H1 (cell line): ENCODE measurements around the gene SCAMP3. TPM values are rescaled to one million over a fixed set of nuclear protein-coding genes. Genes with fewer than 3 reads are reported as not detected.

Source experiments
- CTCF ChIA-PET: fragments of 300-600 bp; sonication (Branson Sonifier 250); formaldehyde crosslinking; loops from one replicate; lab custom pipeline; 2021; ENCODE audit not compliant: partially characterized antibody; lab: Charles Lee
- POLR2A ChIA-PET: fragments of 300-600 bp; sonication (Branson Sonifier 250); formaldehyde crosslinking; loops from one replicate; lab custom pipeline; 2021; ENCODE audit warnings: inconsistent platforms; ENCODE audit not compliant: partially characterized antibody; lab: Charles Lee
- DNase-seq, 2 experiments: peaks; one replicate each; pipeline versions ENCODE4 v3.0.0 to v3.0.0-alpha.2; 2010 to 2022; ENCODE audit warnings: low spot score in 2 of 2, low read depth in 1 of 2, mixed read lengths in 1 of 2
- FAIRE-seq: peaks from 2 replicates; lab custom pipeline; 2011; peaks lifted over from hg19 to GRCh38; lab: Jason Lieb, UNC
- H2AFZ ChIP-seq: 2 replicates; pipeline ENCODE4 v1.8.1; 2012; ENCODE audit warnings: low read length, inconsistent platforms
- H2AK5ac ChIP-seq: 2 replicates; pipeline ENCODE4 v1.6.1; 2013; ENCODE audit warnings: low read depth, low read length
- H2BK120ac ChIP-seq: replicated peaks from 2 replicates; pipeline ENCODE3; 2013; ENCODE audit warnings: low read depth, low read length, inconsistent platforms
- H2BK12ac ChIP-seq: 2 replicates; pipeline ENCODE4 v1.6.1; 2013; ENCODE audit warnings: low read depth, low read length
- H2BK15ac ChIP-seq: 2 replicates; pipeline ENCODE4 v1.6.1; 2013; ENCODE audit warnings: low read length
- H2BK20ac ChIP-seq: 2 replicates; pipeline ENCODE4 v1.6.1; 2013; ENCODE audit warnings: low read length
- H2BK5ac ChIP-seq: 2 replicates; pipeline ENCODE4 v1.6.1; 2013; ENCODE audit warnings: low read depth, low read length
- H3K14ac ChIP-seq: 2 replicates; pipeline ENCODE4 v1.6.1; 2013; ENCODE audit warnings: inconsistent platforms; ENCODE audit not compliant: insufficient read length
- H3K18ac ChIP-seq: 2 replicates; pipeline ENCODE4 v1.6.1; 2013; ENCODE audit warnings: low read length; ENCODE audit errors: extremely low read depth
- H3K23ac ChIP-seq: 2 replicates; pipeline ENCODE4 v1.6.1; 2013; ENCODE audit warnings: inconsistent platforms; ENCODE audit not compliant: insufficient read length
- H3K23me2 ChIP-seq: 2 replicates; pipeline ENCODE4 v1.6.1; 2013; ENCODE audit warnings: low read depth, low read length
- H3K27ac ChIP-seq: 2 replicates; pipeline ENCODE4 v1.6.1; 2011; ENCODE audit warnings: low read depth, low read length, inconsistent platforms
- H3K27me3 ChIP-seq, 4 experiments: replicated peaks in 1 of 4; 1 replicate in 1 of 4; 2 replicates in 3 of 4; pipeline versions ENCODE4 v1.6.1 to v1.8.1; 2011 to 2013; ENCODE audit warnings: low read length in 3 of 4, mild to moderate bottlenecking in 3 of 4, inconsistent platforms in 2 of 4, mixed read lengths in 2 of 4, moderate library complexity in 1 of 4; ENCODE audit not compliant: control insufficient read depth in 3 of 4, insufficient read depth in 3 of 4; ENCODE audit errors: extremely low read depth in 1 of 4
- H3K36me3 ChIP-seq, 4 experiments: 2 replicates each; pipeline versions ENCODE4 v1.6.1 to v1.8.1; 2011 to 2013; ENCODE audit warnings: mild to moderate bottlenecking in 4 of 4, low read length in 3 of 4, moderate library complexity in 2 of 4, control low read depth in 1 of 4, inconsistent platforms in 1 of 4; ENCODE audit not compliant: insufficient read depth in 4 of 4, control insufficient read depth in 2 of 4
- H3K4ac ChIP-seq: replicated peaks from 2 replicates; pipeline ENCODE3; 2013; ENCODE audit warnings: low read length, low read depth, mixed read lengths, inconsistent platforms; ENCODE audit not compliant: insufficient read length
- H3K4me1 ChIP-seq, 4 experiments: replicated peaks in 1 of 4; 1 replicate in 1 of 4; 2 replicates in 3 of 4; pipeline versions ENCODE4 v1.6.1 to v1.8.1; 2011 to 2013; ENCODE audit warnings: low read length in 3 of 4, inconsistent platforms in 2 of 4, mixed read lengths in 1 of 4; ENCODE audit not compliant: insufficient read depth in 4 of 4, control insufficient read depth in 3 of 4
- H3K4me2 ChIP-seq, 2 experiments: 2 replicates each; pipeline versions ENCODE4 v1.6.1 to v1.8.1; 2011 to 2013; ENCODE audit warnings: low read depth in 2 of 2, low read length in 2 of 2, control low read depth in 1 of 2, inconsistent platforms in 1 of 2, mild to moderate bottlenecking in 1 of 2; ENCODE audit not compliant: insufficient read depth in 1 of 2
- H3K4me3 ChIP-seq, 4 experiments: fragments of 200-600, 300-600 bp in 1 of 4; sonication (generic), shearing (Covaris generic), sonication (Bioruptor Twin) in 1 of 4; 2 replicates each; pipeline versions ENCODE4 v1.5.1 to v1.8.1; 2011 to 2016; ENCODE audit warnings: low read length in 4 of 4, low read depth in 3 of 4, control low read depth in 2 of 4, inconsistent platforms in 2 of 4, mild to moderate bottlenecking in 2 of 4, mixed read lengths in 1 of 4, moderate library complexity in 1 of 4; ENCODE audit not compliant: insufficient read depth in 2 of 4; ENCODE audit errors: extremely low read depth in 1 of 4
- H3K56ac ChIP-seq: replicated peaks from 2 replicates; pipeline ENCODE3; 2013; ENCODE audit warnings: low read depth, mild to moderate bottlenecking, mixed read lengths, low read length, inconsistent platforms; ENCODE audit not compliant: insufficient read length
- H3K79me1 ChIP-seq: 2 replicates; pipeline ENCODE4 v1.6.1; 2013; ENCODE audit warnings: low read depth, low read length, control low read depth
- H3K79me2 ChIP-seq, 2 experiments: 2 replicates each; pipeline versions ENCODE4 v1.6.1 to v1.8.1; 2012 to 2013; ENCODE audit warnings: low read length in 2 of 2, mild to moderate bottlenecking in 2 of 2, inconsistent platforms in 1 of 2; ENCODE audit not compliant: insufficient read depth in 2 of 2, control insufficient read depth in 1 of 2
- H3K9ac ChIP-seq, 4 experiments: replicated peaks in 1 of 4; 1 replicate in 1 of 4; 2 replicates in 3 of 4; pipeline versions ENCODE4 v1.6.1 to v1.8.1; 2011 to 2013; ENCODE audit warnings: low read depth in 3 of 4, low read length in 3 of 4, control low read depth in 2 of 4, mild to moderate bottlenecking in 2 of 4, moderate library complexity in 2 of 4, inconsistent platforms in 1 of 4; ENCODE audit errors: extremely low read depth in 1 of 4
- H3K9me3 ChIP-seq, 2 experiments: 2 replicates each; pipeline versions ENCODE4 v1.6.1 to v1.8.1; 2012 to 2013; ENCODE audit warnings: mild to moderate bottlenecking in 2 of 2, moderate library complexity in 2 of 2, control low read depth in 1 of 2, inconsistent platforms in 1 of 2, low read depth in 1 of 2, low read length in 1 of 2, mixed read lengths in 1 of 2; ENCODE audit not compliant: insufficient read depth in 2 of 2
- H4K20me1 ChIP-seq, 2 experiments: replicated peaks in 1 of 2; 2 replicates each; pipeline versions ENCODE3 to v1.8.1; 2011 to 2013; ENCODE audit warnings: inconsistent platforms in 2 of 2, low read length in 2 of 2, mild to moderate bottlenecking in 1 of 2; ENCODE audit not compliant: insufficient read depth in 2 of 2, control insufficient read depth in 1 of 2
- H4K5ac ChIP-seq: 2 replicates; pipeline ENCODE4 v1.6.1; 2013; ENCODE audit warnings: low read length, low read depth, mixed read lengths, inconsistent platforms; ENCODE audit not compliant: insufficient read length
- H4K8ac ChIP-seq: 2 replicates; pipeline ENCODE4 v1.8.0; 2013; ENCODE audit warnings: mild to moderate bottlenecking, moderate library complexity, low read length, inconsistent platforms; ENCODE audit not compliant: insufficient read depth; ENCODE audit errors: extremely low read depth
- H4K91ac ChIP-seq: replicated peaks from 2 replicates; pipeline ENCODE3; 2013; ENCODE audit warnings: low read length, mixed read lengths, inconsistent platforms; ENCODE audit not compliant: insufficient read length
- ATF3 ChIP-seq: IDR thresholded peaks from 2 replicates; pipeline ENCODE4 v1.6.1; 2011; ENCODE audit warnings: low read depth, mild to moderate bottlenecking, low read length; ENCODE audit not compliant: insufficient read depth
- BACH1 ChIP-seq: IDR thresholded peaks from 2 replicates; pipeline ENCODE4 v1.6.1; 2012; ENCODE audit warnings: low read length, improper control_type of control experiment
- BRCA1 ChIP-seq: IDR thresholded peaks from 2 replicates; pipeline ENCODE4 v1.6.1; 2012; ENCODE audit warnings: low read depth, low read length, improper control_type of control experiment
- GTF2F1 ChIP-seq: IDR thresholded peaks from 2 replicates; pipeline ENCODE4 v1.6.1; 2012; ENCODE audit warnings: low read depth, low read length, improper control_type of control experiment, borderline replicate concordance
- JUN ChIP-seq: IDR thresholded peaks from 2 replicates; pipeline ENCODE4 v1.6.1; 2011; ENCODE audit warnings: low read depth, mild to moderate bottlenecking, improper control_type of control experiment, low read length
- KDM4A ChIP-seq: IDR thresholded peaks from one replicate; pipeline ENCODE4 v1.7.1; 2012; ENCODE audit warnings: low read depth, mild to moderate bottlenecking, moderate library complexity, low read length, inconsistent platforms; ENCODE audit not compliant: severe bottlenecking
- POLR2A ChIP-seq, 2 experiments: IDR thresholded peaks; 1 replicate in 1 of 2; 2 replicates in 1 of 2; pipeline ENCODE4 v1.6.1; 2011; ENCODE audit warnings: low read depth in 2 of 2, low read length in 2 of 2, mild to moderate bottlenecking in 2 of 2; ENCODE audit errors: control extremely low read depth in 1 of 2
- SIRT6 ChIP-seq: IDR thresholded peaks from one replicate; pipeline ENCODE4 v1.7.1; 2012; ENCODE audit warnings: low read length, inconsistent platforms
- SP2 ChIP-seq: IDR thresholded peaks from 2 replicates; pipeline ENCODE4 v1.6.1; 2012; ENCODE audit warnings: mild to moderate bottlenecking, low read length, inconsistent platforms
- SP4 ChIP-seq: IDR thresholded peaks from 2 replicates; pipeline ENCODE4 v1.6.1; 2012; ENCODE audit warnings: low read length, inconsistent platforms
- SRF ChIP-seq: IDR thresholded peaks from 2 replicates; pipeline ENCODE4 v1.6.1; 2011; ENCODE audit warnings: mild to moderate bottlenecking, low read depth, low read length, moderate library complexity
- TAF1 ChIP-seq: IDR thresholded peaks from 2 replicates; pipeline ENCODE4 v1.6.1; 2011; ENCODE audit warnings: mild to moderate bottlenecking, low read depth, low read length
- WGBS, 2 experiments: shearing (Covaris generic) in 1 of 2; methylation state at CpG; one replicate each; pipeline versions ENCODE4 v1.1.6 to v1.1.7; 2013 to 2015; ENCODE audit warnings: low lambda C conversion rate in 2 of 2, mixed read lengths in 2 of 2, inconsistent platforms in 1 of 2, low coverage in 1 of 2, missing lambda C conversion rate in 1 of 2; ENCODE audit not compliant: insufficient replicate concordance in 2 of 2, insufficient coverage in 1 of 2, insufficient read length in 1 of 2; ENCODE audit errors: extremely low coverage in 1 of 2, missing lambda C conversion rate in 1 of 2; 5-methylcytosine and 5-hydroxymethylcytosine counted together
- polyA plus RNA-seq, 7 experiments: library from polyadenylated mRNA; depleted of rRNA in 3 of 7; stranded (reverse) in 5 of 7; unstranded in 2 of 7; fragments of >200 nt in 5 of 7; fragments of 200-250 nt in 2 of 7; gene quantifications; 1 replicate in 5 of 7; 2 replicates in 1 of 7; 4 replicates in 1 of 7; pipeline versions ENCODE4 v1.2.1 to v1.2.3, GENCODE V29; 2011 to 2013; ENCODE audit warnings: missing spikeins in 2 of 7, mixed read lengths in 2 of 7
- total RNA-seq: library from RNA; stranded (reverse); fragmentation: NEBNext Ultra II Directional; extraction: Animal tissue kit (Norgen Biotek cat#: 25700); gene quantifications from 2 replicates; pipeline ENCODE4 v1.2.1, GENCODE V29; 2021

Gene SCAMP3
- total and polyA plus RNA-seq, 2 of the 8 experiments (the other 6 are each of a cell fraction or from before 2014, with no cell fraction given): 48.9 to 143 TPM

GRCh38 chr1:155263067-155263466 lies 907 bp upstream of the SCAMP3 start:
- Histone ChIP-seq H4K5ac (no peak overlapping the region), H4K20me1 (peaks cover 0 to 4% of the 10 kb centered on the region in 2 experiments), H2AFZ (no peak overlapping the region), H3K14ac (no peak overlapping the region), H3K4me3 (no peak overlapping the region), H2BK120ac (no peak overlapping the region), H3K4me1 (peaks cover 0 to 8% (median 4%) of the 10 kb centered on the region in 4 experiments; a peak in 3 of 7 replicates), H3K23me2 (peaks cover 5% of the 10 kb centered on the region), H3K79me1 (peaks cover 6% of the 10 kb centered on the region), H2BK12ac (no peak overlapping the region), H3K9ac (no peak overlapping the region), H3K27me3 (no peaks in the 10 kb centered on the region), H3K18ac (no peak overlapping the region), H3K4me2 (no peak overlapping the region; a peak in 1 of 4 replicates), H4K91ac (no peak overlapping the region), H3K4ac (no peak overlapping the region), H2BK15ac (no peak overlapping the region), H3K9me3 (no peaks in the 10 kb centered on the region), H3K56ac (no peak overlapping the region), H3K79me2 (peaks cover 0 to 14% of the 10 kb centered on the region in 2 experiments; a peak in 1 of 4 replicates), H3K23ac (no peak overlapping the region), H4K8ac (no peak overlapping the region), H2BK5ac (no peak overlapping the region), H2BK20ac (no peak overlapping the region), H3K36me3 (peaks cover 30 to 57% (median 52%) of the 10 kb centered on the region in 4 experiments), H3K27ac (no peak overlapping the region), H2AK5ac (no peak overlapping the region)
- WGBS, 2 experiments: 93% methylated on average over 11 of the region's 11 CpGs; no CpG with 5 or more reads in 1 of the 2 experiments
- POLR2A ChIA-PET: interaction anchor here (0.7 to 6.4 kb wide), 12 partner anchors 9 to 67 kb away, joined by 3 to 87 read pairs (median 4); partner anchors contain the start of genes CLK2 and HCN3
- TF ChIP-seq BACH1: no peak
- no peak for TF ChIP-seq SIRT6
- no peak for TF ChIP-seq SP2
- TF ChIP-seq JUN: no peak
- TF ChIP-seq SP4: no peak
- TF ChIP-seq ATF3: no peak
- no peak for TF ChIP-seq POLR2A (IDR thresholded peaks at IDR 0.05; ENCODE audit: control extremely low read depth in 1 of 2, low read depth in 2 of 2, low read length in 2 of 2)
- TF ChIP-seq BRCA1: no peak
- TF ChIP-seq TAF1: no peak
- TF ChIP-seq SRF: no peak
- no peak for TF ChIP-seq KDM4A
- TF ChIP-seq GTF2F1: no peak
- DNase-seq (no peak), FAIRE-seq (no peak)
- CTCF ChIA-PET: interaction anchor here (0.9 to 2.4 kb wide), 3 partner anchors 9 to 56 kb away, joined by 3 to 21 read pairs (median 4); no protein-coding TSS in a partner anchor
